Neural progenitor cell (in vitro differentiated cells): ENCODE measurements around the gene WDR36. TPM values are rescaled to one million over a fixed set of nuclear protein-coding genes. Genes with fewer than 3 reads are reported as not detected.

ENCODE experiments used
- DNase-seq: peaks from one replicate; pipeline ENCODE4 v3.0.0-alpha.2; 2016; ENCODE audit warnings: low spot score
- H2AFZ ChIP-seq: fragments of 200-600 bp; sonication (generic); replicated peaks from 2 replicates; pipeline ENCODE4 v1.6.1; 2016; ENCODE audit warnings: antibody characterized with exemption
- H3F3A ChIP-seq: fragments of 200-600 bp; sonication (generic); 2 replicates; pipeline ENCODE4 v1.6.1; 2016; ENCODE audit warnings: antibody characterized with exemption, low read depth
- H3K27ac ChIP-seq: fragments of 200-600 bp; sonication (generic); 2 replicates; pipeline ENCODE4 v1.5.1; 2016; ENCODE audit warnings: mild to moderate bottlenecking
- H3K27me3 ChIP-seq: fragments of 200-600 bp; sonication (generic); 2 replicates; pipeline ENCODE4 v1.6.1; 2016; ENCODE audit warnings: mild to moderate bottlenecking, moderate library complexity
- H3K36me3 ChIP-seq: fragments of 200-600 bp; sonication (generic); 2 replicates; pipeline ENCODE4 v1.5.1; 2016
- H3K4me1 ChIP-seq: fragments of 200-600 bp; sonication (generic); 2 replicates; pipeline ENCODE4 v1.6.1; 2016; ENCODE audit warnings: mixed run types
- H3K4me2 ChIP-seq: fragments of 200-600 bp; sonication (generic); 2 replicates; pipeline ENCODE4 v1.6.1; 2016
- H3K4me3 ChIP-seq: fragments of 200-600 bp; sonication (generic); 2 replicates; pipeline ENCODE4 v1.5.1; 2016
- H3K79me2 ChIP-seq: fragments of 200-600 bp; sonication (generic); 2 replicates; pipeline ENCODE4 v1.6.1; 2016; ENCODE audit warnings: low read depth
- H3K9ac ChIP-seq: fragments of 200-600 bp; sonication (generic); 2 replicates; pipeline ENCODE4 v1.6.1; 2016
- H3K9me3 ChIP-seq: fragments of 200-600 bp; sonication (generic); 2 replicates; pipeline ENCODE4 v1.5.1; 2016; ENCODE audit warnings: low read depth
- H4K20me1 ChIP-seq: fragments of 200-600 bp; sonication (generic); 2 replicates; pipeline ENCODE4 v1.6.1; 2016; ENCODE audit warnings: low read depth
- H3K27ac Mint-ChIP-seq: 3 replicates; pipeline ENCODE4 v1.8.0; 2021; ENCODE audit warnings: mixed read lengths
- H3K27me3 Mint-ChIP-seq: 2 replicates; pipeline ENCODE4 v1.8.0; 2022; ENCODE audit warnings: low read depth, mild to moderate bottlenecking, inconsistent platforms, moderate library complexity, mixed read lengths; ENCODE audit not compliant: insufficient read depth
- H3K36me3 Mint-ChIP-seq: 3 replicates; pipeline ENCODE4 v1.8.0; 2021; ENCODE audit warnings: mixed read lengths
- H3K4me1 Mint-ChIP-seq: 3 replicates; pipeline ENCODE4 v1.8.0; 2021; ENCODE audit warnings: mixed read lengths
- H3K4me3 Mint-ChIP-seq: 3 replicates; pipeline ENCODE4 v1.8.0; 2021; ENCODE audit warnings: mild to moderate bottlenecking, moderate library complexity, mixed read lengths
- H3K9me3 Mint-ChIP-seq: 3 replicates; pipeline ENCODE4 v1.8.0; 2020; ENCODE audit warnings: mixed read lengths
- CTCF ChIP-seq: fragments of 200-600 bp; sonication (generic); IDR thresholded peaks from 2 replicates; pipeline ENCODE4 v1.5.1; 2017; ENCODE audit warnings: antibody characterized with exemption, mild to moderate bottlenecking
- EZH2 ChIP-seq: fragments of 200-600 bp; sonication (generic); IDR thresholded peaks from 2 replicates; pipeline ENCODE4 v1.6.1; 2017; ENCODE audit warnings: antibody characterized with exemption, mild to moderate bottlenecking, moderate library complexity
- EZH2phosphoT487 ChIP-seq: fragments of 200-600 bp; sonication (generic); IDR thresholded peaks from 2 replicates; pipeline ENCODE4 v1.6.1; 2017; ENCODE audit warnings: antibody characterized with exemption
- total RNA-seq: library from RNA; depleted of rRNA; stranded (reverse); fragments of >200 nt; gene quantifications from 2 replicates; pipeline ENCODE4 v1.2.3, GENCODE V29; 2015; ENCODE audit warnings: low replicate concordance

WDR36 gene
- total RNA-seq, 1 donor from 2014 or later: 60.1 TPM

GRCh38 chr5:111144352-111144930 lies 52.3 kb downstream of the WDR36 start:
- Mint-ChIP-seq H3K36me3 (no peaks in the 10 kb centered on the region), H3K4me1 (no peaks in the 10 kb centered on the region), H3K27ac (no peak overlapping the region), H3K9me3 (no peaks in the 10 kb centered on the region), H3K4me3 (no peak overlapping the region), H3K27me3 (no peaks in the 10 kb centered on the region)
- Histone ChIP-seq H4K20me1 (no peaks in the 10 kb centered on the region), H3K4me2 (no peak overlapping the region), H3K9ac (no peak overlapping the region), H3K4me1 (no peaks in the 10 kb centered on the region), H3K4me3 (no peak overlapping the region), H3F3A (no peaks in the 10 kb centered on the region), H3K36me3 (no peaks in the 10 kb centered on the region), H2AFZ (no peak overlapping the region), H3K27me3 (no peaks in the 10 kb centered on the region), H3K9me3 (no peaks in the 10 kb centered on the region), H3K79me2 (no peaks in the 10 kb centered on the region), H3K27ac (no peak overlapping the region)
- TF ChIP-seq CTCF (no peak), EZH2phosphoT487 (no peak), EZH2 (no peak)
- no peak for DNase-seq

- TF ChIP-seq EZH2 (no peak), EZH2phosphoT487 (no peak), CTCF (no peak)
- H3K27me3 ChIP-seq: no peaks in the 10 kb centered on the region
- H3K27ac Mint-ChIP-seq: no peak overlapping the region
- no peak overlapping the region for H3K4me3 ChIP-seq
- DNase-seq: no peak
- no peaks in the 10 kb centered on the region for H3K4me1 ChIP-seq
- H4K20me1 ChIP-seq: no peaks in the 10 kb centered on the region
- no peaks in the 10 kb centered on the region for H3K36me3 Mint-ChIP-seq
- H3K4me1 Mint-ChIP-seq: no peaks in the 10 kb centered on the region
- H3F3A ChIP-seq: no peaks in the 10 kb centered on the region
- no peaks in the 10 kb centered on the region for H3K9me3 Mint-ChIP-seq
- H3K27me3 Mint-ChIP-seq: no peaks in the 10 kb centered on the region
- no peak overlapping the region for H3K4me2 ChIP-seq
- H3K79me2 ChIP-seq: no peaks in the 10 kb centered on the region
- H3K27ac ChIP-seq: no peak overlapping the region
- no peak overlapping the region for H3K4me3 Mint-ChIP-seq
- no peaks in the 10 kb centered on the region for H3K9me3 ChIP-seq
- H3K36me3 ChIP-seq: no peaks in the 10 kb centered on the region
- no peak overlapping the region for H2AFZ ChIP-seq
- no peak overlapping the region for H3K9ac ChIP-seq
These were observed 53.9 kb downstream of the WDR36 start for GRCh38 chr5:111146053-111146452.

- no peaks in the 10 kb centered on the region for H3K9me3 Mint-ChIP-seq
- Histone ChIP-seq H3K4me3 (no peak overlapping the region), H3K36me3 (no peaks in the 10 kb centered on the region), H3K27me3 (no peaks in the 10 kb centered on the region), H3K79me2 (no peaks in the 10 kb centered on the region), H4K20me1 (no peaks in the 10 kb centered on the region), H3K4me1 (no peaks in the 10 kb centered on the region), H3K9me3 (no peaks in the 10 kb centered on the region), H3K4me2 (no peak overlapping the region), H2AFZ (no peak overlapping the region), H3K27ac (no peak overlapping the region), H3K9ac (no peak overlapping the region), H3F3A (no peaks in the 10 kb centered on the region)
- H3K4me3 Mint-ChIP-seq: no peak overlapping the region
- H3K4me1 Mint-ChIP-seq: no peaks in the 10 kb centered on the region
- H3K27me3 Mint-ChIP-seq: no peaks in the 10 kb centered on the region
- no peak overlapping the region for H3K27ac Mint-ChIP-seq
- TF ChIP-seq EZH2phosphoT487 (no peak), CTCF (no peak), EZH2 (no peak)
- DNase-seq: no peak
- no peaks in the 10 kb centered on the region for H3K36me3 Mint-ChIP-seq
These were observed 55.4 kb downstream of the WDR36 start for GRCh38 chr5:111147502-111147901.
